Measurements from ENCODE around the gene PPP2R3C. TPM values are rescaled to one million over a fixed set of nuclear protein-coding genes. Genes with fewer than 3 reads are reported as not detected.
A peak's percentile ranks its signal among the peaks of the same experiment; 100 is the strongest.

Gene PPP2R3C
- total RNA-seq (2014; rRNA removed; shearing (Covaris generic)): 35.9 and 40.0 TPM in 2 replicates
- polyA plus RNA-seq (2016; fragmentation: Nextera tagmentation; extraction: Ambion mirVana): 37.6 and 43.0 TPM in 2 replicates
- long read RNA-seq, transcript PPP2R3C-217 (12 exons, 1,846 nt): major isoform, 9 of 28 reads
- long read RNA-seq, transcript PPP2R3C-201 (13 exons, 1,839 nt): minor isoform, 6 of 28 reads
- long read RNA-seq, partial matches to known transcripts: 4 of 28 reads
- long read RNA-seq, other reads (novel, unspliced or antisense): 8 of 28 reads

GRCh38 chr14:35121887-35122695 lies at the start of gene PPP2R3C, which contains the start of gene PRORP:
Gene PPP2R3C (minus strand): TSS chr14:35121990. CDS start chr14:35121959, 31 bp downstream.
Gene PRORP (plus strand): TSS chr14:35122552. CDS start chr14:35123246, 694 bp downstream.
- Histone ChIP-seq H3K4me2 (peak within 1 kb of the TSS; percentile 84), H2AFZ (peak within 1 kb of the TSS; percentile 85), H3K79me2 (replicated peaks; ENCODE audit: insufficient read depth) (peaks cover 25% of the 10 kb centered on the region; the same call in 1 of the 2 replicates), H3K4me1 (ENCODE audit: insufficient read depth) (peaks cover 9% of the 10 kb centered on the region; the same call in 1 of the 2 replicates), H3F3A (replicated peaks; ENCODE audit: low read depth) (no peaks in the 10 kb centered on the region), H3K9me2 (ENCODE audit: insufficient read depth) (no peaks in the 10 kb centered on the region), H3K27ac (ENCODE audit: low read depth) (peak within 1 kb of the TSS; percentile 98), H3K4me3 (peak within 1 kb of the TSS; percentile 77), H4K20me1 (replicated peaks; ENCODE audit: insufficient read depth) (no peaks in the 10 kb centered on the region), H3K27me3 (ENCODE audit: insufficient read depth) (no peaks in the 10 kb centered on the region), H3K36me3 (ENCODE audit: insufficient read depth) (no peaks in the 10 kb centered on the region)
- peaks cover 9% of the 10 kb centered on the region for H3K27me3 Mint-ChIP-seq (ENCODE audit: insufficient read depth, low read depth, poor library complexity)
- TF ChIP-seq ETS1 (IDR thresholded peaks at IDR 0.05): peak; percentile 87
- peak; percentile 78 for TF ChIP-seq CREB1 (CRISPR knock-in tag; IDR thresholded peaks at IDR 0.05; ENCODE audit: low read depth)
- TF ChIP-seq ZNF114 (CRISPR knock-in tag; IDR thresholded peaks at IDR 0.05): no peak
- TF ChIP-seq NANOG (IDR thresholded peaks at IDR 0.05; ENCODE audit: borderline replicate concordance): no peak
- peak; percentile 69 for TF ChIP-seq POLR2AphosphoS5 (IDR thresholded peaks at IDR 0.05; ENCODE audit: low read depth)
- peak within 1 kb of the TSS; percentile 100 for H3K27ac Mint-ChIP-seq
- DNase-seq (ENCODE audit: low spot score): peak; percentile 98
- peak within 1 kb of the TSS; percentile 96 for H3K4me3 Mint-ChIP-seq
- ATAC-seq: peak; percentile 89
- H3K36me3 Mint-ChIP-seq (ENCODE audit: low read depth): peaks cover 7% of the 10 kb centered on the region
- peaks cover 14% of the 10 kb centered on the region for H3K4me1 Mint-ChIP-seq
- H3K9me3 Mint-ChIP-seq: no peaks in the 10 kb centered on the region

DNA sequence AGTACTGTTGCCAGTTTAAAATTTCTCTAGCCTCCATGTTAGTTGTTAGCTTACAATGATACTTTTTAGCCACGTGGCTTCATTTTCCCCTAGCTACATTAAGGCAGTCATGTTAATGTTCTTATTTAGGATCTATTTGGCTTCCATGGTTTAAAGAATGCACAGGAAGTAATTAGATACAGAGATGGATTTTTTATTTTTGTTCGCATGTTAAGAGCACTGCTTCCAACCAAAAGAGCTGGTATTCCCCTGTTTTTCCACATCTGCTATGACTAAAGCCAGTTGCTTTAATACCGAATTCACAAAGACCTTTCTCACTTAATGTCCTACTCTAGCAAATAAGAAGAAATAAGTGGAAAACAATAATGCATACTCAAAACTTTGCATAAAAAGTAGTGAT lies 45.7 kb upstream of the PPP2R3C start:
- peaks cover 13% of the 10 kb centered on the region; the same call in 2 of the 3 replicates for H3K36me3 Mint-ChIP-seq (ENCODE audit: low read depth)
- Histone ChIP-seq H3K4me3 (no peak overlapping the region), H3F3A (replicated peaks; ENCODE audit: low read depth) (no peaks in the 10 kb centered on the region), H3K79me2 (replicated peaks; ENCODE audit: insufficient read depth) (no peaks in the 10 kb centered on the region), H4K20me1 (replicated peaks; ENCODE audit: insufficient read depth) (no peaks in the 10 kb centered on the region), H3K4me1 (ENCODE audit: insufficient read depth) (no peaks in the 10 kb centered on the region), H3K27me3 (ENCODE audit: insufficient read depth) (no peaks in the 10 kb centered on the region), H3K4me2 (no peak overlapping the region), H2AFZ (no peak overlapping the region), H3K9me2 (ENCODE audit: insufficient read depth) (no peaks in the 10 kb centered on the region), H3K27ac (ENCODE audit: low read depth) (no peak overlapping the region), H3K36me3 (ENCODE audit: insufficient read depth) (no peaks in the 10 kb centered on the region)
- ATAC-seq: no peak
- no peak overlapping the region for H3K4me3 Mint-ChIP-seq
- no peak for DNase-seq (ENCODE audit: low spot score)
- H3K4me1 Mint-ChIP-seq: no peaks in the 10 kb centered on the region; the same call in 2 of the 3 replicates
- no peak overlapping the region for H3K27ac Mint-ChIP-seq
- no peaks in the 10 kb centered on the region; the same call in 2 of the 3 replicates for H3K9me3 Mint-ChIP-seq
- H3K27me3 Mint-ChIP-seq (ENCODE audit: insufficient read depth, low read depth, poor library complexity): no peaks in the 10 kb centered on the region
- TF ChIP-seq ZNF331 (CRISPR knock-in tag; IDR thresholded peaks at IDR 0.05; ENCODE audit: low read depth) (no peak), EZH2phosphoT487 (IDR thresholded peaks at IDR 0.05; ENCODE audit: unreplicated experiment) (no peak), POLR2AphosphoS5 (IDR thresholded peaks at IDR 0.05; ENCODE audit: low read depth) (no peak), NANOG (IDR thresholded peaks at IDR 0.05; ENCODE audit: borderline replicate concordance) (no peak)
- TF ChIP-seq, protein P1, sequence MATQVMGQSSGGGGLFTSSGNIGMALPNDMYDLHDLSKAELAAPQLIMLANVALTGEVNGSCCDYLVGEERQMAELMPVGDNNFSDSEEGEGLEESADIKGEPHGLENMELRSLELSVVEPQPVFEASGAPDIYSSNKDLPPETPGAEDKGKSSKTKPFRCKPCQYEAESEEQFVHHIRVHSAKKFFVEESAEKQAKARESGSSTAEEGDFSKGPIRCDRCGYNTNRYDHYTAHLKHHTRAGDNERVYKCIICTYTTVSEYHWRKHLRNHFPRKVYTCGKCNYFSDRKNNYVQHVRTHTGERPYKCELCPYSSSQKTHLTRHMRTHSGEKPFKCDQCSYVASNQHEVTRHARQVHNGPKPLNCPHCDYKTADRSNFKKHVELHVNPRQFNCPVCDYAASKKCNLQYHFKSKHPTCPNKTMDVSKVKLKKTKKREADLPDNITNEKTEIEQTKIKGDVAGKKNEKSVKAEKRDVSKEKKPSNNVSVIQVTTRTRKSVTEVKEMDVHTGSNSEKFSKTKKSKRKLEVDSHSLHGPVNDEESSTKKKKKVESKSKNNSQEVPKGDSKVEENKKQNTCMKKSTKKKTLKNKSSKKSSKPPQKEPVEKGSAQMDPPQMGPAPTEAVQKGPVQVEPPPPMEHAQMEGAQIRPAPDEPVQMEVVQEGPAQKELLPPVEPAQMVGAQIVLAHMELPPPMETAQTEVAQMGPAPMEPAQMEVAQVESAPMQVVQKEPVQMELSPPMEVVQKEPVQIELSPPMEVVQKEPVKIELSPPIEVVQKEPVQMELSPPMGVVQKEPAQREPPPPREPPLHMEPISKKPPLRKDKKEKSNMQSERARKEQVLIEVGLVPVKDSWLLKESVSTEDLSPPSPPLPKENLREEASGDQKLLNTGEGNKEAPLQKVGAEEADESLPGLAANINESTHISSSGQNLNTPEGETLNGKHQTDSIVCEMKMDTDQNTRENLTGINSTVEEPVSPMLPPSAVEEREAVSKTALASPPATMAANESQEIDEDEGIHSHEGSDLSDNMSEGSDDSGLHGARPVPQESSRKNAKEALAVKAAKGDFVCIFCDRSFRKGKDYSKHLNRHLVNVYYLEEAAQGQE (IDR thresholded peaks at IDR 0.05; ENCODE audit: unreplicated experiment): no peak
- TF ChIP-seq, protein P2, sequence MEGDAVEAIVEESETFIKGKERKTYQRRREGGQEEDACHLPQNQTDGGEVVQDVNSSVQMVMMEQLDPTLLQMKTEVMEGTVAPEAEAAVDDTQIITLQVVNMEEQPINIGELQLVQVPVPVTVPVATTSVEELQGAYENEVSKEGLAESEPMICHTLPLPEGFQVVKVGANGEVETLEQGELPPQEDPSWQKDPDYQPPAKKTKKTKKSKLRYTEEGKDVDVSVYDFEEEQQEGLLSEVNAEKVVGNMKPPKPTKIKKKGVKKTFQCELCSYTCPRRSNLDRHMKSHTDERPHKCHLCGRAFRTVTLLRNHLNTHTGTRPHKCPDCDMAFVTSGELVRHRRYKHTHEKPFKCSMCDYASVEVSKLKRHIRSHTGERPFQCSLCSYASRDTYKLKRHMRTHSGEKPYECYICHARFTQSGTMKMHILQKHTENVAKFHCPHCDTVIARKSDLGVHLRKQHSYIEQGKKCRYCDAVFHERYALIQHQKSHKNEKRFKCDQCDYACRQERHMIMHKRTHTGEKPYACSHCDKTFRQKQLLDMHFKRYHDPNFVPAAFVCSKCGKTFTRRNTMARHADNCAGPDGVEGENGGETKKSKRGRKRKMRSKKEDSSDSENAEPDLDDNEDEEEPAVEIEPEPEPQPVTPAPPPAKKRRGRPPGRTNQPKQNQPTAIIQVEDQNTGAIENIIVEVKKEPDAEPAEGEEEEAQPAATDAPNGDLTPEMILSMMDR (conservative IDR thresholded peaks at IDR 0.05; ENCODE audit: low read depth in 2 of 2): no peak
